Sigmoid colon (tissue), 4 donors: ENCODE measurements around the gene HAT1.

Experiments
- EP300 ChIP-seq, 4 donors: sonication (generic); formaldehyde crosslinking; IDR thresholded peaks; one replicate each; pipeline ENCODE4 v1.6.1; 2017; ENCODE audit warnings: antibody characterized with exemption in 4 of 4
- POLR2A ChIP-seq, 2 donors: fragments of 450-650 bp; IDR thresholded peaks; one replicate each; pipeline ENCODE4 v1.6.1; 2016; ENCODE audit warnings: antibody characterized with exemption in 2 of 2, mild to moderate bottlenecking in 2 of 2, moderate library complexity in 2 of 2
- POLR2AphosphoS5 ChIP-seq, 4 donors: sonication (generic); formaldehyde crosslinking; IDR thresholded peaks; one replicate each; pipeline ENCODE4 v1.6.1; 2017; ENCODE audit warnings: antibody characterized with exemption in 4 of 4
- TF ChIP-seq, protein P1 (sequence below), 4 experiments: fragments of 450-650 bp in 3 of 4; fragments of 200-600 bp in 1 of 4; IDR thresholded peaks; one replicate each; pipeline ENCODE4 v1.5.1; 2016 to 2019; ENCODE audit warnings: antibody characterized with exemption in 4 of 4, mild to moderate bottlenecking in 3 of 4, moderate library complexity in 2 of 4

DNA sequence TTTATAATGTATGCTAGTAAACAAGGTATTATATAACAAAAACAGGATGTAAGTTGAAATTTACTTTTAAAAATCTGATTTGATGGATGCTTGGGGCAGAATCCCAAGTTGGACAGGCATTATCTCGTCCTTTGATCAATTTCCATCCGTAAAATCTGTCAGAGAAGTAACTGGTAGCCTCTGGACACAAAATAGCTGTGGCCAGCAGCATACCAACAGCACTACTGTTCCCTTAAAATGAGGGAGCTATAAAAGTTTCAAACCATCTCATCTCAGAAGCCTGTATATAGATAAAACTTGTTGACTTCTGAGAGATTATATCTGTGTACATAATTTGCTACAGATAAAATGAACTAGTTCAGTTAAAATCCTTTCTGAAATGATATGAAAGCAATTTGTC is 62.8 kb downstream of the HAT1 start:
- TF ChIP-seq POLR2A (IDR thresholded peaks at IDR 0.05) (no peak), POLR2AphosphoS5 (IDR thresholded peaks at IDR 0.05) (no peak), EP300 (IDR thresholded peaks at IDR 0.05) (no peak)
- TF ChIP-seq, protein P1, sequence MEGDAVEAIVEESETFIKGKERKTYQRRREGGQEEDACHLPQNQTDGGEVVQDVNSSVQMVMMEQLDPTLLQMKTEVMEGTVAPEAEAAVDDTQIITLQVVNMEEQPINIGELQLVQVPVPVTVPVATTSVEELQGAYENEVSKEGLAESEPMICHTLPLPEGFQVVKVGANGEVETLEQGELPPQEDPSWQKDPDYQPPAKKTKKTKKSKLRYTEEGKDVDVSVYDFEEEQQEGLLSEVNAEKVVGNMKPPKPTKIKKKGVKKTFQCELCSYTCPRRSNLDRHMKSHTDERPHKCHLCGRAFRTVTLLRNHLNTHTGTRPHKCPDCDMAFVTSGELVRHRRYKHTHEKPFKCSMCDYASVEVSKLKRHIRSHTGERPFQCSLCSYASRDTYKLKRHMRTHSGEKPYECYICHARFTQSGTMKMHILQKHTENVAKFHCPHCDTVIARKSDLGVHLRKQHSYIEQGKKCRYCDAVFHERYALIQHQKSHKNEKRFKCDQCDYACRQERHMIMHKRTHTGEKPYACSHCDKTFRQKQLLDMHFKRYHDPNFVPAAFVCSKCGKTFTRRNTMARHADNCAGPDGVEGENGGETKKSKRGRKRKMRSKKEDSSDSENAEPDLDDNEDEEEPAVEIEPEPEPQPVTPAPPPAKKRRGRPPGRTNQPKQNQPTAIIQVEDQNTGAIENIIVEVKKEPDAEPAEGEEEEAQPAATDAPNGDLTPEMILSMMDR (IDR thresholded peaks at IDR 0.05) = no peak
